ENCODE data around the gene PPP5C.
A peak's percentile ranks its signal among the peaks of the same experiment; 100 is the strongest.
"Not testable (repeated sequence)": the region's sequence is repeated elsewhere in the genome, so short reads cannot be mapped to it uniquely, and the experiment has no call there.

PPP5C gene, protein sequence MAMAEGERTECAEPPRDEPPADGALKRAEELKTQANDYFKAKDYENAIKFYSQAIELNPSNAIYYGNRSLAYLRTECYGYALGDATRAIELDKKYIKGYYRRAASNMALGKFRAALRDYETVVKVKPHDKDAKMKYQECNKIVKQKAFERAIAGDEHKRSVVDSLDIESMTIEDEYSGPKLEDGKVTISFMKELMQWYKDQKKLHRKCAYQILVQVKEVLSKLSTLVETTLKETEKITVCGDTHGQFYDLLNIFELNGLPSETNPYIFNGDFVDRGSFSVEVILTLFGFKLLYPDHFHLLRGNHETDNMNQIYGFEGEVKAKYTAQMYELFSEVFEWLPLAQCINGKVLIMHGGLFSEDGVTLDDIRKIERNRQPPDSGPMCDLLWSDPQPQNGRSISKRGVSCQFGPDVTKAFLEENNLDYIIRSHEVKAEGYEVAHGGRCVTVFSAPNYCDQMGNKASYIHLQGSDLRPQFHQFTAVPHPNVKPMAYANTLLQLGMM

DNA sequence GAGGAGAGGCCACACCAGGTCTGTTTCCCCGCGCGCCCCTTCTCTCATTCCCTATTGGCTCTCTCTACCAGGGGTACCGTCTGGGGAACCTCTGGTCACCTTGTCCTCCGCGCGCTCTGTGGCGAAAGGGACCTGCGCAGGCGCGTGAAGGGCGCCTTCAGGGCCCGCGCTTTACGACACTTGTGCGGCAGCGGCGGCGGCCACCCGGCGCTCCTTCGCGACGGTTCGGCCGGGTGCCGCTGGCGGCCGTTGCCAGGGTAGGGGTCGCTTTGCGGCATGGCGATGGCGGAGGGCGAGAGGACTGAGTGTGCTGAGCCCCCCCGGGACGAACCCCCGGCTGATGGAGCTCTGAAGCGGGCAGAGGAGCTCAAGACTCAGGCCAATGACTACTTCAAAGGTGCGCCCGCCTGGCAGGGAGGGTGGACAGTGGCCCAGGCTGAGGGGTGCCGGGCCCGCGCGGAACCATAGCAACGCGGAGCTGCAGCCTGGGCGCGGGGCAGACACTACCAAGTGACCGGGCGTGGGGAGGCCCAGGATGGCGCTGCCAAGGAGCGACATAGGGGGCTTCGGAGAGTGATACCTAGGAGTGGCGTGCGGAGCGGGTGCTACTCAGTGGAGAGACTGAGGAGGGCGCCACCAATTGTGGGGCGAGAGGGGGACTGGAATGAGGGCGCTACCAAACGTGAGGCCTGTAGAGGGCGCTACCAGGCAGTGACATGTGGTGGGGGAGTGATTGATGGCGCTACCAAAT lies at the start of gene PPP5C:
Gene PPP5C, plus strand, starts transcription at position 267 of the 751 bp plus-strand sequence. Its CDS starts 10 bp downstream, at position 277.
- peak; percentile 94 for DNase-seq (ENCODE audit: low spot score)

DNA sequence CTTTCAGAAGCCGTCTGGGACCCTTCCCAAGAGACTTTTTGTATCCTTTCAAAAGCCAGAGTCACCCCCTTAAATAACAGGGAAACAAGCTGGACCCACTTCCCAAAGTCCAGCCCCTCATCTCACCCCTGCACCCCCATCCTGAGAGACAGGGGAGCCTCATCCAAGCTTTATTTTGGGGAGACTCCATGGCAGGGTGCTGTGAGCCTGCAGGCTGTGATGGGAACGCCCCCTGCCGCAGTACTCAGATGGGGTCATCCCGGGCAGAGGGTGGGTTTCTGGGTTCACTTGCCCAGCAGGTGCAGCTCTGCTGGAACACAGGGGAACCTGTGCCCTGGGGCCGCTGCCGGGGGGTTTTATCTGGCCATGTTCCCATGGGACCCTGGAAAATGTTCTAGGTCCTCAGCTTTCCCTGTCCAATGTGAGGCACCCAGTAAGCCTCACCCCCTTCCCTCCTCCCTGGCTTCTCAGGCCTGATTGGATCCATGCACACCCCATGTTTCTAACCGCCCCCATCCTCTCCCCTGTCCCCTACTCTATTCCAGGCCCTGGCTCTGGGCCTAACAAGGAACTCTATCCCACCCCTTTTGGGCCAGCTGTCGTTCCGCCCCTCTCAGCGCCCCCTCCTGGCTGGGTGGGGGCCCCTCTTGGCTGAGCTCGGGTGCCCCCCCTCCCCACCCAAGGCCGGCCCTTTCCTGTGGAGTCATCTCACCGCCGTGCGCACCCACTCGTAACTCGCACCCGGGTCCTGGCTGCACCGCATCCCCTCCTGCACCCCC lies 49.0 kb upstream of the PPP5C start:
- DNase-seq (ENCODE audit: low spot score), result no peak

DNA sequence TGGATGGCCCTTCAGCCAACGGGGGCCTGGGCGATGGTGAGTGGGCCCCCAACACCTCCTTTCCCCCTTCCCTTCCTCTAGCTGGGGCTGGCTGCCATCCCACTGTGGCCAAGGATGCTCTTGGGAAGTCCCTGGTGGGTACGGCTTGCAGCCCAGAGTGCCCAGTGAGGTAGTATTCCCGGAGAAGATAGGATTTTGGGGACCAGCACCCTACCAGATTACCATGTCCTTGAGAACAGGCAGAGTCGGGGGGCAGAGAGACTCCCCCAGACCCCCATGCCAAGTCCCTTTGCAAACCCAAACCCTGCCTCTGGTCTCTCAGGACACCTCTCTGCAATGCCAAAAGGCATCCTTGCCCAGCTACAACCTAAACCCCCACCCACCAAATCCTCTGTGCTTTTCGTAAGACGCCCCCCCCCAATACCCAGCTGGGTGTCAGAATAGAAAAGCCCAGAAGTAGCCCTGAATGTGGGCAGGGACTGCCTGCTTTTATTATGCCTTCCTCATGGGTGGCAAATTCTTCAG lies 48.3 kb upstream of the PPP5C start:
- DNase-seq (ENCODE audit: low spot score), result no peak

DNA sequence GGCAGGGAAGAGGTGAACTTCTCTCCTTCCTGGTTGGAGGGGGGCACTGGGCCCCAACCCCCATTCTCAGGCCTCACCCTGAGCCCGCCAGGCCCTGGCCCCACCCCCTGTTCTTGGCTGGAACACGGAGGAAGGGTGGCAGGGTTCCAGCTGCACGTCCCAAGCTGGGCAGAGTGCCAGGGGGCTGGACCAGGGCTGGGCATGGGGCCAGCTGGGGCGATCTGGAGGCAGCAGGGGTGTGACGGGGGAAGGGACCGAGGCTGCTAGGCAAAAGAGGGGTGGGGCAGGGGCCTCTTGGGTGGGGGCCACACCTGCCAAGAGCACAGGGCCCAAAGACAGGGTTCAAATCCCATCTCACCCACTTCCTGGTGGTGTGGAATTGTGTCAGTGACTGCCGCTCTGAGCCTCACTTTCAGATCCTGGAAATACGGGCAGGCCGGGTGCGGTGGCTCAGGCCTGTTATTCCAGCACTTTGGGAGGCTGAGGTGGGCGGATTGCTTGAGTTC lies 47.8 kb upstream of the PPP5C start:
- peak; percentile 86 for DNase-seq (ENCODE audit: low spot score)

DNA sequence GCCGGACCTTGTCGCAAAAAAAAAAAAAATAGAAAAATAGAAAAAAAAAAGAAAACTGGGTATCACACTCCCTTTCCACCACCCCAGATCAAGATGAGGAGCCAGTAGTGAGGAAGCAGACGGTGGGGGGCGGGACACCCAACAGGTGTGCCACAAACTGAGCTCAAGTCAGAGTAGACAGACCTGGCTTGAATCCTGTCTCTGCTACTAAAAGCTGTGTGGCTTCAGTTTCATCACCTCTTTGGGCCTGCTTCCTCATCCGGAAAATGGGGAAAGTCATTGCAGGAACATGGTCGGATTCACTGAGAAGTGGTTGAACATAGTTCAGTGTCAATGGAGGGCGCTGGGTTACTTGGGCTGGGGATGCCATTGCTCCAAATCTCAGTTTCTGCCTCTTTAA lies 47.2 kb upstream of the PPP5C start:
- peak; percentile 40 for DNase-seq (ENCODE audit: low spot score)

DNA sequence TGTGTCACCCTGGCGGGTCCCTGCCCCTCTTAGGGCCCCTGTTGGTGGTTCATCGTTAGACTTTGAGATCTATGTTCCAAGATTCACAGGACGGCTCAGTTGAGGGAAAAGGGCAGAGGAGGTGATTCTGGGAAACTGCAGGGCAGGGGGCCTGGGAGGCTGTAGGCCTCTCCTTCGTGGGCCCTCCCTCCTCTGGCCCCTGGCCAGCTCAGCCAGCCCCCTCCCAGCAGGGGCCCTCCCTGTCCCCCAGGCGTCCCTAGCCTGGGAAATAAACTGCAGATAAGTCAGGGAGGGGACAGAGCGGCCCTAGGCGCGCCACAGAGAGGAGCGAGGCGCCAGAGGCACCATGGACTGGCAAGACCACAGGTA lies 43.6 kb upstream of the PPP5C start:
- no peak for DNase-seq (ENCODE audit: low spot score)

DNA sequence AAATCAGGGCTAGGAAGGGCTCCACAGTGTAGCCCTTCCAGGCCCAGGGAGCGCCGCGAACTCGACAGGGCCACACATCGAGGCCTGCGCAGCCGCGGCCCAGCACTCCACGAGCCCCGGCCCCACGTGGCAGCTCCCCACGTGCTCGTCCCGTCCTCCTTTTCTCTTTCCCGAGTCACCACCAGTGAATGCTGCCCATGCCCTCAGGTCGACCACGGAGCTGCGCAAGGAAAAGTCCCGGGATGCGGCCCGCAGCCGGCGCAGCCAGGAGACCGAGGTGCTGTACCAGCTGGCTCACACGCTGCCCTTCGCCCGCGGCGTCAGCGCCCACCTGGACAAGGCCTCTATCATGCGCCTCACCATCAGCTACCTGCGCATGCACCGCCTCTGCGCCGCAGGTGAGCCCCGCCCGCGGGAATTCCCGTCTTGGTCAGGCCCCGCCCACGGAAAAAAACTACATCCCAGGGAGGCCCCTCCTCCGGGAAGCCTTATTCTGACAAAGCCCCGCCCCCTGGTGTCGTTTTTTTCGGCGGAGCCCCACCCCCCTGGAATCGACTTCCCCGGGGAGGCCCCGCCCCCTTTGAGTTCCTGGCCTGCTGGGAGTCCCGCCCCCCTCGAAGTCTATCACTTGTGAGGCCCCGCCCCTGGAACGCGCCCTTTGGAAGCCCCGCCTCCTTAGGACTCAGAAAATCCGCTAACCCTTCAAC lies 43.0 kb upstream of the PPP5C start:
- DNase-seq (ENCODE audit: low spot score), result peak; percentile 39

DNA sequence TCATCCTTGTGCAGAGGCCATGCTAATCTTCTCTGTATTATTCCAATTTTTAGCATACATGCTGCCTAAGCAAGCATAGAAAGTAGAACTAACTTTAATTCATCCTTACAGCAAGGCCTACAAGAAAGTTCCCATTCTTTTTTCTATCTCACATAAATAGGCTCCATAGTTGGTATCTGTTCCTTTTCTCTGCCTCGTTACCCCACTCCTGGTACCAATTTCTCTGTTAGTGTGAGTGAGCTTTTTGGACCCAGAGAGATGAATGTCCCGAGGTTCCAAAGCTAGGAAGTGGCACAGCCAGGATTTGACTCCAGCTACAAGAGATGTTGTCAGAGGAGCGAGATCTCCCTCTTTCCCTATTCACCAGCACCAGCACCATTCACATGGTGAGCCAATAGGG lies 40.4 kb upstream of the PPP5C start:
- DNase-seq (ENCODE audit: low spot score), result no peak

DNA sequence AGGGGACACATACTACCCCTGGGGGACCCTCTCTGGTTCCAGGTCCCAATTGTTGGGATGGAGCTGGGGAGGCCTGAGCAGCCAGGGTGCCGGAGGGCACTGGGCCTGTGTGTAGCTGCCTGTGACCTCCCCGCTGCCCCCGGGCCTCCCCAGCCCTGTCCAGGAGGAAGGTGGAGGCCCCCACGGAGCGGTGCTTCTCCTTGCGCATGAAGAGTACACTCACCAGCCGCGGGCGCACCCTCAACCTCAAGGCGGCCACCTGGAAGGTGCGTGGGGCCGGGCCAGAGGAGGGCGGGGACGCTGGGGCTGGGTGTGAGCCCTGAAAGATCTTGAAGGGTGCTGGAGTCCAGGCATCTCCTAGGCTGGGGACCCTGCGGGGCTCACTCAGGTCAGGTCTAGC lies 38.4 kb upstream of the PPP5C start:
- DNase-seq (ENCODE audit: low spot score), result no peak

DNA sequence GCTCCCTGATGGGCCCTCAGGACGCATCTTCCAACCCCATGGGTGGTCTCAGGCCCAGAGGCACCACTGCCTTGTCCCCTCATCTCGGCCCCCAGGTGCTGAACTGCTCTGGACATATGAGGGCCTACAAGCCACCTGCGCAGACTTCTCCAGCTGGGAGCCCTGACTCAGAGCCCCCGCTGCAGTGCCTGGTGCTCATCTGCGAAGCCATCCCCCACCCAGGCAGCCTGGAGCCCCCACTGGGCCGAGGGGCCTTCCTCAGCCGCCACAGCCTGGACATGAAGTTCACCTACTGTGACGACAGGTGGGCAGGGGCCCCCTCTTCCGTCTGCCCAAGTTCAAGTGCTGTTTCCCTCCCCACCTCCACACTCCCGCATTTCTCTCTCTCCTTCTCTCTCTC lies 37.8 kb upstream of the PPP5C start:
- DNase-seq (ENCODE audit: low spot score), result no peak

DNA sequence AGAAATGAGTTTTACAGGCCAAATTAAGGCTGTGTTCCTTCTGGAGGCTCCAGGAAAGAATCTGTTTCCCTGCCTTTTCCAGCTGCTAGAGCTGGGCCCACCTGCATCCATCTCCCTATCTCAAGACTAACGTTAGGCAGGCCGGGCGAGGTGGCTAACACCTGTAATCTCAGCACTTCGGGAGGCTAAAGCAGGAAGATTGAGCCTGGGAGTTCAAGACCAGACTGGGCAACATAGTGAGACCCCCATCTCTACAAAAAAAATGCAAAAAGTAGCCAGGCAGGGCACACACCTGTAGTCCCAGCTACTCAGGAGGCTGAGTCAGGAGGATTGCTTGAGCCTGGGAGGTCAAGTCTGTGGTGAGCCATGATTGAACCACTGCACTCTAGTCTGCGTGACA lies 35.4 kb upstream of the PPP5C start:
- no peak for DNase-seq (ENCODE audit: low spot score)

DNA sequence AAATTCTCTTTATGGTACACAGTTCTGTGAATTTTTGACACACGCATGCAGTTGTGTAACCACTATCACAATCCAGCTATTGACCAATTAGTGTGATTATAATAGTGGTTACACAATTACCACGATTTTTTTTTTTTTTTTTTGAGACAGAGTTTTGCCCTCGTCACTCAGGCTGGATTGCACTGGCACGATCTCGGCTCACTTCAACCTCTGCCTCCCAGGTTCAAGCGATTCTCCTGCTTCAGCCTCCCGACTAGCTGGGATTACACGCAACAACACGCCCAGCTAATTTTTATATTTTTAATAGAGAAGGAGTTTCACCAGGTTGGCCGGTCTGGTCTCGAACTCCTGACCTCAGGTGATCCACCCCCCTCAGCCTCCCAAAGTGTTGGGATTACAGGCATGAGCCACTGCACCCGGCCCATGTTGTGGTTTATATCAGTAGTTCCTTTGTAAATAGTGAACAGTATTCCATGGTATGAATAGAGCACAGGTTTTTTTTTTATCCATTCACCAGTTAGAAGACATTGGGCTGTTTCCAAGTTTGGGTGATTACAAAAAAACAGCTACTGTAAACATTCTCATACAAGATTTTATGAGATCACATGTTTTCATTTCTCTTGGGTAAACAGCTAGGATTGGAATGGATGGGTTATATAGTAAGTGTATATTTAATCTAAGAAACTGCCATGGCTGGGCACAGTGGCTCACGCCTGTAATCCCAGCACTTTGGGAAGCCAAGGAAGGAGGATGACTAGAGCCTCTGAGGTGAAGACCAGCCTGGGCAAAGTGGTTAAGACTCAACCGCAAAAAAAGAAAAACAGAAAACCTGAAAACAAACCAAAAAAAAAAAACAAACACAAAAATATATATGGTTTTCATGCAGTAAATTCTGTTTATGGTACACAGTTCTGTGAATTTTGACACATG lies 33.1 kb upstream of the PPP5C start:
- not testable (repeated sequence) for DNase-seq (ENCODE audit: low spot score)

DNA sequence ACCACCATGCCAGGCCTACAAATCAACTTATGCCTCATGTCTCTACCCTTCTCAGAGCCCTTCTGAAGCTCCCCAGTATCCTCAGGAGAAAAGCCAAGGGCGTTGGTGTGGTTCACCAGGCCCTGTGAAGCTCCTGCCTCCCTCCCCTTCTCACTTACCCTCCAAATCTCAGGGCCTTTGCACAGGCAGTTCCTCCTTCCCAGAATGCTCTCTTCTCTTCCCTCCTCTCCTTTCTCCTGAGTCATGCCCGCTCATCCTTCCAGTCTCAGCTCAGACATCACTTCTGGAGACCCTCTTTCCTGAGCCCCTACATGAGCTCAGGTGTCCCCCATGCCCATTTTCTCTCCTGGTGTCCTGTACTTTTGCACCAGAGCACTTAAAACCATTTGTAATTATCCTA lies 29.5 kb upstream of the PPP5C start:
- DNase-seq (ENCODE audit: low spot score), result no peak

DNA sequence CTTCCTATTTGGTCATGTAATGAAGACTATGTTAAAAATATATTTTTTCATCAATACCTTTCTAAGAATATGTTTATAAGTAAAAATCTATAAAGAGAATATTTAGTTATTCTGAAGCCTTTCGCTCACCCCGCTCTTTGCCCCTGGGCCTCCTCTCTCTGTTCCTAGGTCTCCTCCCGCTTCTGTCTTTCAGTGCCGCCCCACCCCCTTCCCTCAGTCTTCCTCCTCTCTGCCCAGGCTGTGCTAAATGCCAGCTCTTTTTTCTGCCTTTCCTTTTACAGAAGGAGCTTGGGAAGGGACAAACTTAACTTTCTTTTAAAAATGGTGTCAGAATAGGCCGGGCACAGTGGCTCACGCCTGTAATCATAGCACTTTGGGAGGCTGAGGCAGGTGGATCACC lies 27.3 kb upstream of the PPP5C start:
- no peak for DNase-seq (ENCODE audit: low spot score)

DNA sequence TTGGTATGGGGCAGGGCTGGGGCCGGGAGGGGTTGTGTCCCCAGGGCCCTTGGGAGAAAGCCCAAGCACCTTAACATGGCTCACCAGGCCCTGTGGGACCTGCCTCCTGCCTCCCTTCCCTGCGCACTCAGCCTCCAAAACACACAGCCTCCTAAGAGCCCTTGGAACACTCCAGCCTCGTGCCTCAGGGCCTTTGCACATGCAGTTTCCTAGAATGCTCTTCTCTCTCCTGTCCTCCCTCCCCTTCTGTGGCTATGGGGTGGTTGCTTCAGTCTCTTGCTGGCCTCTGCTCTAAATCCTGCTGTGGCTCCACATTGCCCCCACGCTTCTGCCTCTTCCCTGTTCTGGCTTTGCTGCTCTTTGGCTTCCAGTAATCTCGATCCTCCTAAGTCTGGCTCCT lies 26.3 kb upstream of the PPP5C start:
- no peak for DNase-seq (ENCODE audit: low spot score)

DNA sequence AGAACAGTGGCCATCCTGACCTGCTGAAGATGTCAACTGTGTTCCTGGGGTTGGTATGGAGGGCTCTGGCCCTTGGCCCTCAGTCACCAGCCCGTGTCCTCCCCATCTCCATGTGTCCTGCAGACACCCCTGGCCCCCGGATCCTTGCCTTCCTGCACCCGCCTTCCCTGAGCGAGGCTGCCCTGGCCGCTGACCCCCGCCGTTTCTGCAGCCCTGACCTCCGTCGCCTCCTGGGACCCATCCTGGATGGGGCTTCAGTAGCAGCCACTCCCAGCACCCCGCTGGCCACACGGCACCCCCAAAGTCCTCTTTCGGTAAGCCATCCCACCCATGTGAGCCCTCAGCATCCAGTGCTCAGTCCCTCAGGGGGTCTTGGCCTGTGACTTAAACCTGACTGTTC lies 25.2 kb upstream of the PPP5C start:
- DNase-seq (ENCODE audit: low spot score), result no peak

DNA sequence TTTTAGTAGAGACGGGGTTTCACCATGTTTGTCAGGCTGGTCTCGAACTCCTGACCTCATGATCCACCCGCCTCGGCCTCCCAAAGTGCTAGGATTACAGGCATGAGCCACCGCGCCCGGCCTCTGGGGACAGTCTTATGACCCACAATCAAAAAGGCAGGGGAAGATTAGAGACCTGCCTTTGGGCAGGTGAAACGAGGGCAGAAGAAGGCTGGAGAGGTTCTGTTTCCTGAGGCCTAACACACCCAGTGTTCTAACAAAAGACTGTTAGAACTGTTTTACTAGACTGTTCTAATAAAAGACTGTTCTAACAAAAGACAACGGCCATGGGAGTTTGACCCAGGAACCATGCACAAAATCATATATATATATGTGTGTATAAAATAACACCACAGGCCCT lies 23.7 kb upstream of the PPP5C start:
- DNase-seq (ENCODE audit: low spot score), result not testable (repeated sequence)

DNA sequence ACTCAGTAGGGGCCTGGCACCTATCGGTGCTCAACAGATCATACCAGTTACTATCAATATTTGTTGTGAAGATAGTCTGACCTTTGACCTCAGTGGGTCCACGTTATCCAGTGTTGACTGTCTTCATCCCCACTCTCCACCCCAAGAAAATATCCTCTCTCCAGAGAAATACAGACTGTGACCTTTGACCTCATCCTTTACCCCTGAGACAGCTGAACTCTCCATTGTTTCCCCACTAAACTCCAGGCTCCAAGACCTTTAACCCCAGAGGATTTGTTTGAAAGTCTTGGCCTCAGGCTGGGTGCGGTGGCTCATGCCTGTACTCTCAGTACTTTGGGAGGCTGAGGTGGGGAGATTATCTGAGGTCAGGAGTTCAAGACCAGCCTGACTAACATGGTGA lies 22.6 kb upstream of the PPP5C start:
- DNase-seq (ENCODE audit: low spot score), result no peak

DNA sequence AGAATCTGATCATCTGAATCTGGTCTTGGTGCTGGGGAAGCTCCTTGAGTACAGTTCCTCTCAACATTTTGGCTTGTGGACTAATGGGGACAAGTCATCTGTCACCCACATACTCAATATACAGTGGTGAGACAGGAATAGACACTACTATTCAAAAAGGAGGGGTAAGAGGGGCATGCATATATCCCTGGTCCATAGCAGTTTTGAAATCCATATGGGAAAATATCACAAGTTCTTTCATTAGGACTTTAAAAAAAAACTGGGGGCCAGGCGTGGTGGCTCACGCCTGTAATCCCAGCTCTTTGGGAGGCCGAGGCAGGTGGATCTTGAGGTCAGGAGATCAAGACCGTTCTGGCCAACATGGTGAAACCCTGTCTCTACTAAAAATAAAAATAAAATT lies 20.3 kb upstream of the PPP5C start:
- no peak for DNase-seq (ENCODE audit: low spot score)

DNA sequence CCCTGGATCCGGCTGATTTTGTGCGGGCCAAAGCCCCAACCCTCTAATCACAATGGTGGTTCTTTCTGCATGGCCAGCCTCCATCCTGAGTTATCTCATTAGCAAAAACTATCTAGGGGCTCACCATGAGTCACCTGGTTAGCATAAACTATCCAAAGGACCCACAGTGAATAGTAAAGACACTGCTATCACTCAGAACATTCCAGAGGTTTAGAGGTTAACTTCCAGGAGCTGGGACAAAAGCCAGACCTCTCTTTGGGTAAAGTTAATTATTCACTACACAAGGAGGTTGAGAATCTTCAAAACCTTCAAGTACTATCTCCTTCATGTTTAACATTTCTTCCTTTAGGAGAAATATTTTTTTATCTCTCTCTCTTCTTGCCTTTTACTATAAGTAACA lies 18.8 kb upstream of the PPP5C start:
- DNase-seq (ENCODE audit: low spot score), result peak; percentile 79
